ENCODE results near the gene EID3. TPM values are rescaled to one million over a fixed set of nuclear protein-coding genes. Genes with fewer than 3 reads are reported as not detected.
"Not testable (repeated sequence)": the region's sequence is repeated elsewhere in the genome, so short reads cannot be mapped to it uniquely, and the experiment has no call there.

The EID3 gene
- total and polyA plus RNA-seq, 2 donors (not counting 1 experiment from before 2014, with no cell fraction given) = 2.3 to 18.0 TPM

DNA sequence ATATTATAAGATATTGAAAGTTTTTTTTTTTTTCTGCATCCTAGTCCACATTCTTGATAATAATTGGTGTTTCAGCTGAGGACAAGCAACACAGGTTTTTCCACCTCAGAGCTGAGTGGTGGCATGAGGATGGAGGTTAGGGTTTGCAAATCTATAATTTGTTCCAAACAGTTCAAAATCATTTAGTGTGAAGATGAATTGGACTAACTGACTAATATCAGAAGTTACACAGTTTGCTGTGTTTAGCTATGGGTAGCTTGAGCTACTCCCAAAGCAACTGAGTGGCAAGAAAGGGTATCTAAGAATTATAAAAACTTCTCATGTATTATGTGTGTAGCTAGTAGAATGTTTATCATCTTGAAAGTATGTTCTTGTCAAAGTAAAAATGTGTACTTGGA lies 17.1 kb downstream of the EID3 start:
- Histone ChIP-seq H3K9ac (ENCODE audit: insufficient read depth, low read length) (no peak overlapping the region), H2AFZ (ENCODE audit: low read length) (no peak overlapping the region), H3K4me1 (ENCODE audit: control insufficient read depth, extremely low read depth, insufficient read depth, low read length) (peaks cover 1% of the 10 kb centered on the region), H3K4me2 (ENCODE audit: extremely low read depth, insufficient read depth, low read length) (no peak overlapping the region), H3K27ac (ENCODE audit: insufficient read depth, low read length) (no peak overlapping the region), H3K4me3 (replicated peaks in 1 of 4; ENCODE audit: control extremely low read depth in 1 of 4, insufficient read depth in 1 of 4, low read depth in 3 of 4, low read length in 4 of 4) (no peak overlapping the region), H3K27me3 (ENCODE audit: control insufficient read depth, insufficient read depth, low read length) (no peaks in the 10 kb centered on the region), H4K20me1 (ENCODE audit: control insufficient read depth, extremely low read depth, insufficient read depth, low read length) (no peaks in the 10 kb centered on the region), H3K36me3 (ENCODE audit: control insufficient read depth, insufficient read depth, low read length) (peaks cover 19% of the 10 kb centered on the region), H3K79me2 (ENCODE audit: control insufficient read depth, insufficient read depth, low read length) (peaks cover 48% of the 10 kb centered on the region), H3K9me3 (ENCODE audit: control insufficient read depth, insufficient read depth, low read depth, low read length) (no peaks in the 10 kb centered on the region)
- TF ChIP-seq EZH2 (IDR thresholded peaks at IDR 0.05; ENCODE audit: low read length, missing control alignments) = no peak
- TF ChIP-seq, protein P1, sequence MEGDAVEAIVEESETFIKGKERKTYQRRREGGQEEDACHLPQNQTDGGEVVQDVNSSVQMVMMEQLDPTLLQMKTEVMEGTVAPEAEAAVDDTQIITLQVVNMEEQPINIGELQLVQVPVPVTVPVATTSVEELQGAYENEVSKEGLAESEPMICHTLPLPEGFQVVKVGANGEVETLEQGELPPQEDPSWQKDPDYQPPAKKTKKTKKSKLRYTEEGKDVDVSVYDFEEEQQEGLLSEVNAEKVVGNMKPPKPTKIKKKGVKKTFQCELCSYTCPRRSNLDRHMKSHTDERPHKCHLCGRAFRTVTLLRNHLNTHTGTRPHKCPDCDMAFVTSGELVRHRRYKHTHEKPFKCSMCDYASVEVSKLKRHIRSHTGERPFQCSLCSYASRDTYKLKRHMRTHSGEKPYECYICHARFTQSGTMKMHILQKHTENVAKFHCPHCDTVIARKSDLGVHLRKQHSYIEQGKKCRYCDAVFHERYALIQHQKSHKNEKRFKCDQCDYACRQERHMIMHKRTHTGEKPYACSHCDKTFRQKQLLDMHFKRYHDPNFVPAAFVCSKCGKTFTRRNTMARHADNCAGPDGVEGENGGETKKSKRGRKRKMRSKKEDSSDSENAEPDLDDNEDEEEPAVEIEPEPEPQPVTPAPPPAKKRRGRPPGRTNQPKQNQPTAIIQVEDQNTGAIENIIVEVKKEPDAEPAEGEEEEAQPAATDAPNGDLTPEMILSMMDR (conservative IDR thresholded peaks at IDR 0.05 in 1 of 2, IDR thresholded peaks at IDR 0.05 in 1 of 2; ENCODE audit: low read depth in 1 of 2, low read length in 2 of 2) = no peak
- DNase-seq (ENCODE audit: low read depth in 2 of 2) = no peak

DNA sequence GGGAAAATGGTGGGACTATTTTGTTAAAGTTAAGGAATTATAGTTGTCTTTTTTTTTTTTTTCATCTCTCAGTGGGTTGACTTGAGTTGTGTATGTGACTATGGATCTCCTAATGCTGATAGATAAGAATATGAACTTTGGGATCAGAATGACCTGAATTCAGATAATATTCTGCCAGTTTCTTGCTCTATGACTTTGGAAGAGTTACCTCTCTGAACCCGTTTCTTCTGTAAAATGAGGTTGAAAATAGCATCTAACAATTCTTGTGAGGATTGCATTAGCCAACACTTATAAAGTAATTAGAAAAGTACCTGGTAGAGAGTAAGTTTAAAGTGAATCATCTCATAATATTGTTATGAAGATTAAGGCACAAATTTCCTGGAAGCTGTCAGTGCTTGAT lies 18.4 kb downstream of the EID3 start:
- no peak for TF ChIP-seq EZH2 (IDR thresholded peaks at IDR 0.05; ENCODE audit: low read length, missing control alignments)
- TF ChIP-seq, protein P1 (conservative IDR thresholded peaks at IDR 0.05 in 1 of 2, IDR thresholded peaks at IDR 0.05 in 1 of 2; ENCODE audit: low read depth in 1 of 2, low read length in 2 of 2) = no peak
- Histone ChIP-seq H3K79me2 (ENCODE audit: control insufficient read depth, insufficient read depth, low read length) (peaks cover 43% of the 10 kb centered on the region), H3K27ac (ENCODE audit: insufficient read depth, low read length) (no peak overlapping the region), H4K20me1 (ENCODE audit: control insufficient read depth, extremely low read depth, insufficient read depth, low read length) (no peaks in the 10 kb centered on the region), H3K9ac (ENCODE audit: insufficient read depth, low read length) (no peak overlapping the region), H2AFZ (ENCODE audit: low read length) (no peak overlapping the region), H3K4me1 (ENCODE audit: control insufficient read depth, extremely low read depth, insufficient read depth, low read length) (no peaks in the 10 kb centered on the region), H3K9me3 (ENCODE audit: control insufficient read depth, insufficient read depth, low read depth, low read length) (no peaks in the 10 kb centered on the region), H3K36me3 (ENCODE audit: control insufficient read depth, insufficient read depth, low read length) (peaks cover 18% of the 10 kb centered on the region), H3K27me3 (ENCODE audit: control insufficient read depth, insufficient read depth, low read length) (no peaks in the 10 kb centered on the region), H3K4me2 (ENCODE audit: extremely low read depth, insufficient read depth, low read length) (no peak overlapping the region), H3K4me3 (replicated peaks in 1 of 4; ENCODE audit: control extremely low read depth in 1 of 4, insufficient read depth in 1 of 4, low read depth in 3 of 4, low read length in 4 of 4) (no peak overlapping the region)
- no peak for DNase-seq (ENCODE audit: low read depth in 2 of 2)

DNA sequence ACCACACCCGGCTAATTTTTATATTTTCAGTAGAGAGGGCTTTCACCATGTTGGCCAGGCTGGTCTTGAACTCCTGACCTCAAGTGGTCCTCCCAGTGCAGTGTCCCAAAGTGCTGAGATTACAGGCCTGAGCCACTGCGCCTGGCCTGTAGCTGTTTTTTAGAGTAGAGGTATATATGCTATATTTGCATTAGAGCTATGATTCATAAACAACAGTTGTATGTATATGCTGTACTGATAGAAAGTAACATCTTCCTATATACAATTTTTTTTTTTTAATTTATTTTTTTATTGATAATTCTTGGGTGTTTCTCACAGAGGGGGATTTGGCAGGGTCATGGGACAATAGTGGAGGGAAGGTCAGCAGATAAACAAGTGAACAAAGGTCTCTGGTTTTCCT lies 19.0 kb downstream of the EID3 start:
- H3K4me3 ChIP-seq (replicated peaks in 1 of 4; ENCODE audit: control extremely low read depth in 1 of 4, insufficient read depth in 1 of 4, low read depth in 3 of 4, low read length in 4 of 4); H3K27me3 ChIP-seq (ENCODE audit: control insufficient read depth, insufficient read depth, low read length); H3K4me1 ChIP-seq (ENCODE audit: control insufficient read depth, extremely low read depth, insufficient read depth, low read length); H3K9ac ChIP-seq (ENCODE audit: insufficient read depth, low read length); DNase-seq (ENCODE audit: low read depth in 2 of 2); H2AFZ ChIP-seq (ENCODE audit: low read length); H4K20me1 ChIP-seq (ENCODE audit: control insufficient read depth, extremely low read depth, insufficient read depth, low read length); H3K9me3 ChIP-seq (ENCODE audit: control insufficient read depth, insufficient read depth, low read depth, low read length); H3K27ac ChIP-seq (ENCODE audit: insufficient read depth, low read length); H3K4me2 ChIP-seq (ENCODE audit: extremely low read depth, insufficient read depth, low read length): not testable (repeated sequence)
- Histone ChIP-seq H3K36me3 (ENCODE audit: control insufficient read depth, insufficient read depth, low read length) (peaks cover 21% of the 10 kb centered on the region), H3K79me2 (ENCODE audit: control insufficient read depth, insufficient read depth, low read length) (peaks cover 40% of the 10 kb centered on the region)

Measured in fibroblast of lung (primary cell).